MCF 10A (cell line): ENCODE results near the gene TXNL4A. TPM values are rescaled to one million over a fixed set of nuclear protein-coding genes. Genes with fewer than 3 reads are reported as not detected.

Experiments used
- BruUV-seq: library from RNA; stranded (reverse); fragments of 400-500 nt; replicated peaks from 2 replicates; lab custom pipeline; 2021; lab: Mats Ljungman, UMichigan
- CTCF ChIA-PET: fragments of 300-600 bp; sonication (Branson Sonifier 250); formaldehyde crosslinking; extraction: SDS; loops from one replicate; lab custom pipeline; 2021; ENCODE audit warnings: antibody characterized with exemption, inconsistent platforms; lab: Yijun Ruan, JAX
- POLR2A ChIA-PET: fragments of 300-600, 350-650 bp; sonication (Branson Sonifier 250); formaldehyde crosslinking; extraction: SDS; loops from one replicate; lab custom pipeline; 2020; ENCODE audit warnings: antibody characterized with exemption, inconsistent platforms; lab: Yijun Ruan, JAX
- DNase-seq: peaks from one replicate; pipeline ENCODE4 v3.0.0-alpha.2; 2018; ENCODE audit not compliant: unreplicated experiment
- H3K27ac Mint-ChIP-seq: one replicate; pipeline ENCODE4 v1.8.0; 2022; ENCODE audit warnings: mild to moderate bottlenecking, low read depth, mixed read lengths; ENCODE audit not compliant: unreplicated experiment
- H3K27me3 Mint-ChIP-seq: one replicate; pipeline ENCODE4 v1.8.0; 2022; ENCODE audit warnings: mixed read lengths; ENCODE audit not compliant: insufficient read depth, unreplicated experiment
- H3K36me3 Mint-ChIP-seq: one replicate; pipeline ENCODE4 v1.8.0; 2022; ENCODE audit warnings: mild to moderate bottlenecking, moderate library complexity, mixed read lengths; ENCODE audit not compliant: insufficient read depth, unreplicated experiment
- H3K4me1 Mint-ChIP-seq: one replicate; pipeline ENCODE4 v1.8.0; 2022; ENCODE audit warnings: mixed read lengths; ENCODE audit not compliant: insufficient read depth, unreplicated experiment
- H3K4me3 Mint-ChIP-seq: one replicate; pipeline ENCODE4 v1.8.0; 2022; ENCODE audit warnings: mild to moderate bottlenecking, moderate library complexity, mixed read lengths; ENCODE audit not compliant: unreplicated experiment
- H3K9me3 Mint-ChIP-seq: one replicate; pipeline ENCODE4 v1.8.0; 2022; ENCODE audit warnings: mixed read lengths; ENCODE audit not compliant: unreplicated experiment
- intact Hi-C: fragments of 100-400 bp; cut with micrococcal nuclease; formaldehyde crosslinking; loops from 2 replicates; pipeline ENCODE4 v1.14.1; 2022
- total RNA-seq: library from RNA; stranded (reverse); gene quantifications from 2 replicates; pipeline ENCODE4 v1.2.3, GENCODE V29; 2022
- TF ChIP-seq, protein P1 (sequence below): fragments of 200-600 bp; IDR thresholded peaks from one replicate; pipeline ENCODE4 v1.8.0; 2022; ENCODE audit warnings: antibody characterized with exemption, mild to moderate bottlenecking; ENCODE audit not compliant: unreplicated experiment

The TXNL4A gene
- total RNA-seq, 1 experiment from 2014 or later = 207 TPM

GRCh38 chr18:79934311-79935097 is 53.9 kb downstream of the TXNL4A start:
- H3K27me3 Mint-ChIP-seq = no peaks in the 10 kb centered on the region
- H3K36me3 Mint-ChIP-seq = peaks cover 28% of the 10 kb centered on the region
- POLR2A ChIA-PET = no interaction called here
- no peak overlapping the region for H3K4me3 Mint-ChIP-seq
- H3K27ac Mint-ChIP-seq = no peak overlapping the region
- BruUV-seq = no TSS peak
- CTCF ChIA-PET = no interaction called here
- no peak for DNase-seq
- intact Hi-C loops = no loop called here
- TF ChIP-seq, protein P1, sequence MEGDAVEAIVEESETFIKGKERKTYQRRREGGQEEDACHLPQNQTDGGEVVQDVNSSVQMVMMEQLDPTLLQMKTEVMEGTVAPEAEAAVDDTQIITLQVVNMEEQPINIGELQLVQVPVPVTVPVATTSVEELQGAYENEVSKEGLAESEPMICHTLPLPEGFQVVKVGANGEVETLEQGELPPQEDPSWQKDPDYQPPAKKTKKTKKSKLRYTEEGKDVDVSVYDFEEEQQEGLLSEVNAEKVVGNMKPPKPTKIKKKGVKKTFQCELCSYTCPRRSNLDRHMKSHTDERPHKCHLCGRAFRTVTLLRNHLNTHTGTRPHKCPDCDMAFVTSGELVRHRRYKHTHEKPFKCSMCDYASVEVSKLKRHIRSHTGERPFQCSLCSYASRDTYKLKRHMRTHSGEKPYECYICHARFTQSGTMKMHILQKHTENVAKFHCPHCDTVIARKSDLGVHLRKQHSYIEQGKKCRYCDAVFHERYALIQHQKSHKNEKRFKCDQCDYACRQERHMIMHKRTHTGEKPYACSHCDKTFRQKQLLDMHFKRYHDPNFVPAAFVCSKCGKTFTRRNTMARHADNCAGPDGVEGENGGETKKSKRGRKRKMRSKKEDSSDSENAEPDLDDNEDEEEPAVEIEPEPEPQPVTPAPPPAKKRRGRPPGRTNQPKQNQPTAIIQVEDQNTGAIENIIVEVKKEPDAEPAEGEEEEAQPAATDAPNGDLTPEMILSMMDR = no peak
- H3K9me3 Mint-ChIP-seq = peaks cover 33% of the 10 kb centered on the region
- no peaks in the 10 kb centered on the region for H3K4me1 Mint-ChIP-seq

GRCh38 chr18:79933765-79934164 is 54.6 kb downstream of the TXNL4A start:
- peaks cover 38% of the 10 kb centered on the region for H3K9me3 Mint-ChIP-seq
- TF ChIP-seq, protein P1 = no peak
- POLR2A ChIA-PET = no interaction called here
- intact Hi-C loops = no loop called here
- CTCF ChIA-PET = no interaction called here
- no peaks in the 10 kb centered on the region for H3K27me3 Mint-ChIP-seq
- H3K36me3 Mint-ChIP-seq = peaks cover 35% of the 10 kb centered on the region
- BruUV-seq = no TSS peak
- no peaks in the 10 kb centered on the region for H3K4me1 Mint-ChIP-seq
- DNase-seq = no peak
- H3K27ac Mint-ChIP-seq = no peak overlapping the region
- no peak overlapping the region for H3K4me3 Mint-ChIP-seq

DNA sequence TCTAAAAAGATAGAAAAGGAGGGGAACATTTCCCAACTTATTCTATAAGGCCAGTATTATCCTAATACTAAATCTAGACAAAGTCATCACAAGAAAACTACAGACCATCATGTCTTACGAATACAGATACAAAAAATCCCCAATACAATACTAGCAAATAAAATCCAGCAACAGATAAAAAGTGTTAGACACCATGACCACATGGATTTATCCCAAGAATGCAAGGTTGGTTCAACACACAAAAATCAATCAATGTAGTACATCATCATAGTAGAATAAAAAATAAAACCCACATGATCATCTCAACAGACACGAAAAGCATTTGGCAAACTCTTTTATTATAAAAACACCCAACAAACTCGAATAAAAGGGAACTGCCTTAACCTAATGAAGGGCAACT is 55.5 kb downstream of the TXNL4A start:
- ChIA-PET POLR2A (no interaction called here), CTCF (no interaction called here)
- Mint-ChIP-seq H3K27ac (no peak overlapping the region), H3K4me1 (no peaks in the 10 kb centered on the region), H3K9me3 (peaks cover 40% of the 10 kb centered on the region), H3K27me3 (no peaks in the 10 kb centered on the region), H3K4me3 (no peak overlapping the region), H3K36me3 (peaks cover 35% of the 10 kb centered on the region)
- intact Hi-C loops = no loop called here
- DNase-seq = no peak
- no TSS peak for BruUV-seq
- TF ChIP-seq, protein P1 = no peak

DNA sequence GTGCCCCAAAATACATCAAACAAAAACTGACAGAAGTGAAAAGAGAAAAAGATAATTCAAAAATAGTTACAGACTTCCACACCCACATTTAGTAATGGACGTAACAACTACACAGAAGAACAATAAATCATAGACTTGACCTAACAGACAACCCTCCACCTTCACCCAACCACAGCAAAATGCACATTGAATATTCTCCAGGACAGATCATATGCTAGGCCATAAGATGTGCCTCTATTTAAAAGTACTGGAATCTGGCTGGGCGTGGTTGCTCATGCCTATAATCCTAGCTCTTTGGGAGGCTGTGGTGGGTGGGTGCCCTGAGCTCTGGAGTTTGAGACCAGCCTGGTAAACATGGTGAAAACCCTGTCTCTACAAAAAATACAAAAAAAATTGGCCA is 56.9 kb downstream of the TXNL4A start:
- no TSS peak for BruUV-seq
- Mint-ChIP-seq H3K9me3 (peaks cover 40% of the 10 kb centered on the region), H3K27me3 (no peaks in the 10 kb centered on the region), H3K36me3 (peaks cover 33% of the 10 kb centered on the region), H3K4me1 (no peaks in the 10 kb centered on the region), H3K4me3 (no peak overlapping the region), H3K27ac (no peak overlapping the region)
- DNase-seq = no peak
- intact Hi-C loops = no loop called here
- TF ChIP-seq, protein P1 = no peak
- CTCF ChIA-PET = no interaction called here
- POLR2A ChIA-PET = no interaction called here
